Activated CD4-positive, alpha-beta T cell treated with anti-CD3 and anti-CD28 coated beads, Interleukin-2, Interleukin-4, amounts not matched to agents 100 ng/mL and 50 ng/mL, durations not matched to agents 16 hours and 8 hours (primary cell): Measurements from ENCODE around the gene DCN.

Experiments used
- DNase-seq: peaks from one replicate; pipeline ENCODE4 v3.0.0-alpha.2; 2020; ENCODE audit warnings: low spot score

Gene DCN

GRCh38 chr12:91185421-91185820 is 2.8 kb upstream of the DCN start:
- no peak for DNase-seq

GRCh38 chr12:91183551-91183950 is 934 bp upstream of the DCN start:
- no peak for DNase-seq

- no peak for DNase-seq
These were observed 1.8 kb downstream of the DCN start for GRCh38 chr12:91180582-91181395.

- DNase-seq = no peak
These were observed 2.6 kb downstream of the DCN start for GRCh38 chr12:91179966-91180561.

GRCh38 chr12:91179315-91179714 is 3.3 kb downstream of the DCN start:
- no peak for DNase-seq

GRCh38 chr12:91178781-91179180 is 3.8 kb downstream of the DCN start:
- no peak for DNase-seq

GRCh38 chr12:91178139-91178561 is 4.5 kb downstream of the DCN start:
- DNase-seq = no peak

- DNase-seq = no peak
These were observed 5.2 kb downstream of the DCN start for GRCh38 chr12:91177381-91177780.

GRCh38 chr12:91176915-91177314 is 5.7 kb downstream of the DCN start:
- DNase-seq = no peak

GRCh38 chr12:91176358-91176757 is 6.3 kb downstream of the DCN start:
- DNase-seq = no peak

GRCh38 chr12:91173124-91173523 is 9.5 kb downstream of the DCN start:
- DNase-seq = no peak

GRCh38 chr12:91172096-91172495 is 10.5 kb downstream of the DCN start:
- DNase-seq = no peak

GRCh38 chr12:91171476-91171875 is 11.1 kb downstream of the DCN start:
- DNase-seq = no peak

- DNase-seq = no peak
These were observed 19.5 kb downstream of the DCN start for GRCh38 chr12:91163116-91163515.

GRCh38 chr12:91161009-91161408 is 21.6 kb downstream of the DCN start:
- no peak for DNase-seq

- DNase-seq = no peak
These were observed 26.6 kb downstream of the DCN start for GRCh38 chr12:91155990-91156389.

- no peak for DNase-seq
These were observed 28.5 kb downstream of the DCN start for GRCh38 chr12:91154131-91154530.

- DNase-seq = no peak
These were observed 38.6 kb downstream of the DCN start for GRCh38 chr12:91144053-91144452.

GRCh38 chr12:91143206-91143605 is 39.4 kb downstream of the DCN start:
- no peak for DNase-seq

GRCh38 chr12:91142221-91142631 is 40.4 kb downstream of the DCN start:
- DNase-seq = no peak

GRCh38 chr12:91140026-91140931 is 42.3 kb downstream of the DCN start:
- DNase-seq = no peak

GRCh38 chr12:91139286-91139685 is 43.3 kb downstream of the DCN start:
- no peak for DNase-seq
